ENCODE data around the gene CDH4. TPM values are rescaled to one million over a fixed set of nuclear protein-coding genes. Genes with fewer than 3 reads are reported as not detected.
"Not testable (repeated sequence)": the region's sequence is repeated elsewhere in the genome, so short reads cannot be mapped to it uniquely, and the experiment has no call there.

Gene CDH4
- total RNA-seq, 1 experiment from 2014 or later, result 3.8 TPM

- no peak for DNase-seq (ENCODE audit: low read depth)
Measured at GRCh38 chr20:61385731-61386130, 133.7 kb downstream of the CDH4 start.

GRCh38 chr20:61387204-61387953, 135.3 kb downstream of the CDH4 start:
- DNase-seq (ENCODE audit: low read depth), result peak; percentile 77

- no peak for DNase-seq (ENCODE audit: low read depth)
Measured at GRCh38 chr20:61387954-61388348, 135.9 kb downstream of the CDH4 start.

GRCh38 chr20:61389077-61389476, 137.0 kb downstream of the CDH4 start:
- DNase-seq (ENCODE audit: low read depth), result no peak

- no peak for DNase-seq (ENCODE audit: low read depth)
Measured at GRCh38 chr20:61391185-61391584, 139.1 kb downstream of the CDH4 start.

GRCh38 chr20:61391812-61392520, 139.9 kb downstream of the CDH4 start:
- DNase-seq (ENCODE audit: low read depth), result peak; percentile 51

GRCh38 chr20:61394088-61394799, 142.2 kb downstream of the CDH4 start:
- DNase-seq (ENCODE audit: low read depth), result no peak

- no peak for DNase-seq (ENCODE audit: low read depth)
Measured at GRCh38 chr20:61396262-61396848, 144.3 kb downstream of the CDH4 start.

GRCh38 chr20:61397146-61397545, 145.1 kb downstream of the CDH4 start:
- DNase-seq (ENCODE audit: low read depth), result no peak

GRCh38 chr20:61397790-61398189, 145.7 kb downstream of the CDH4 start:
- no peak for DNase-seq (ENCODE audit: low read depth)

GRCh38 chr20:61399433-61399832, 147.4 kb downstream of the CDH4 start:
- no peak for DNase-seq (ENCODE audit: low read depth)

- DNase-seq (ENCODE audit: low read depth), result no peak
Measured at GRCh38 chr20:61400499-61400898, 148.4 kb downstream of the CDH4 start.

GRCh38 chr20:61404303-61404702, 152.2 kb downstream of the CDH4 start:
- DNase-seq (ENCODE audit: low read depth), result no peak

- no peak for DNase-seq (ENCODE audit: low read depth)
Measured at GRCh38 chr20:61405007-61405406, 152.9 kb downstream of the CDH4 start.

GRCh38 chr20:61406773-61407172, 154.7 kb downstream of the CDH4 start:
- not testable (repeated sequence) for DNase-seq (ENCODE audit: low read depth)

- no peak for DNase-seq (ENCODE audit: low read depth)
Measured at GRCh38 chr20:61407561-61407960, 155.5 kb downstream of the CDH4 start.

GRCh38 chr20:61408951-61409740, 157.1 kb downstream of the CDH4 start:
- no peak for DNase-seq (ENCODE audit: low read depth)

GRCh38 chr20:61411743-61412142, 159.7 kb downstream of the CDH4 start:
- DNase-seq (ENCODE audit: low read depth), result no peak

GRCh38 chr20:61413752-61414151, 161.7 kb downstream of the CDH4 start:
- DNase-seq (ENCODE audit: low read depth), result no peak

GRCh38 chr20:61414455-61414991, 162.5 kb downstream of the CDH4 start:
- DNase-seq (ENCODE audit: low read depth), result peak; percentile 27

GRCh38 chr20:61416546-61416945, 164.5 kb downstream of the CDH4 start:
- no peak for DNase-seq (ENCODE audit: low read depth)

All from Daoy (cell line).